Panc1 (cell line): ENCODE results near the gene MADD.

ENCODE experiments used
- POLR2AphosphoS5 ChIP-seq: IDR thresholded peaks from 2 replicates; pipeline ENCODE4 v1.6.1; 2012; ENCODE audit warnings: mild to moderate bottlenecking, low read depth, low read length, moderate library complexity
- REST ChIP-seq, 2 experiments: IDR thresholded peaks; 2 replicates each; pipeline ENCODE4 v1.6.1; 2011 to 2012; ENCODE audit warnings: low read depth in 2 of 2, control low read depth in 1 of 2, low read length in 1 of 2, mild to moderate bottlenecking in 1 of 2, moderate library complexity in 1 of 2; ENCODE audit not compliant: insufficient read depth in 1 of 2
- TF ChIP-seq, protein P1 (sequence below): fragments of 450-650 bp; IDR thresholded peaks from 2 replicates; pipeline ENCODE4 v1.5.1; 2017; ENCODE audit warnings: mild to moderate bottlenecking

GRCh38 chr11:47369676-47370075 is 99.7 kb downstream of the MADD start:
- TF ChIP-seq, protein P1, sequence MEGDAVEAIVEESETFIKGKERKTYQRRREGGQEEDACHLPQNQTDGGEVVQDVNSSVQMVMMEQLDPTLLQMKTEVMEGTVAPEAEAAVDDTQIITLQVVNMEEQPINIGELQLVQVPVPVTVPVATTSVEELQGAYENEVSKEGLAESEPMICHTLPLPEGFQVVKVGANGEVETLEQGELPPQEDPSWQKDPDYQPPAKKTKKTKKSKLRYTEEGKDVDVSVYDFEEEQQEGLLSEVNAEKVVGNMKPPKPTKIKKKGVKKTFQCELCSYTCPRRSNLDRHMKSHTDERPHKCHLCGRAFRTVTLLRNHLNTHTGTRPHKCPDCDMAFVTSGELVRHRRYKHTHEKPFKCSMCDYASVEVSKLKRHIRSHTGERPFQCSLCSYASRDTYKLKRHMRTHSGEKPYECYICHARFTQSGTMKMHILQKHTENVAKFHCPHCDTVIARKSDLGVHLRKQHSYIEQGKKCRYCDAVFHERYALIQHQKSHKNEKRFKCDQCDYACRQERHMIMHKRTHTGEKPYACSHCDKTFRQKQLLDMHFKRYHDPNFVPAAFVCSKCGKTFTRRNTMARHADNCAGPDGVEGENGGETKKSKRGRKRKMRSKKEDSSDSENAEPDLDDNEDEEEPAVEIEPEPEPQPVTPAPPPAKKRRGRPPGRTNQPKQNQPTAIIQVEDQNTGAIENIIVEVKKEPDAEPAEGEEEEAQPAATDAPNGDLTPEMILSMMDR = no peak
- TF ChIP-seq POLR2AphosphoS5 = no peak
- TF ChIP-seq REST (IDR thresholded peaks at IDR 0.05; ENCODE audit: insufficient read depth in 1 of 2, low read depth in 2 of 2, low read length in 1 of 2) = no peak
